GM12892 (cell line): ENCODE measurements around the gene KRT82.

ENCODE experiments used
- POLR2A ChIP-seq: IDR thresholded peaks from 2 replicates; pipeline ENCODE4 v1.6.1; 2011; ENCODE audit warnings: low read depth, low read length, control low read depth
- POLR2AphosphoS5 ChIP-seq: IDR thresholded peaks from 2 replicates; pipeline ENCODE4 v1.6.1; 2011; ENCODE audit warnings: low read depth, low read length, control low read depth

GRCh38 chr12:52443966-52444365 is 37.8 kb upstream of the KRT82 start:
- no peak for TF ChIP-seq POLR2AphosphoS5
- TF ChIP-seq POLR2A: no peak
